ENCODE measurements around the gene CMC1. TPM values are rescaled to one million over a fixed set of nuclear protein-coding genes. Genes with fewer than 3 reads are reported as not detected.

Gene CMC1, protein sequence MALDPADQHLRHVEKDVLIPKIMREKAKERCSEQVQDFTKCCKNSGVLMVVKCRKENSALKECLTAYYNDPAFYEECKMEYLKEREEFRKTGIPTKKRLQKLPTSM
- 15.6 and 16.5 TPM in 2 replicates for total RNA-seq (2021)
- long read RNA-seq, full-length matches to known transcripts = 8 of 10 reads
- long read RNA-seq, partial matches to known transcripts = 1 of 10 reads
- long read RNA-seq, other reads (novel, unspliced or antisense) = 1 of 10 reads

DNA sequence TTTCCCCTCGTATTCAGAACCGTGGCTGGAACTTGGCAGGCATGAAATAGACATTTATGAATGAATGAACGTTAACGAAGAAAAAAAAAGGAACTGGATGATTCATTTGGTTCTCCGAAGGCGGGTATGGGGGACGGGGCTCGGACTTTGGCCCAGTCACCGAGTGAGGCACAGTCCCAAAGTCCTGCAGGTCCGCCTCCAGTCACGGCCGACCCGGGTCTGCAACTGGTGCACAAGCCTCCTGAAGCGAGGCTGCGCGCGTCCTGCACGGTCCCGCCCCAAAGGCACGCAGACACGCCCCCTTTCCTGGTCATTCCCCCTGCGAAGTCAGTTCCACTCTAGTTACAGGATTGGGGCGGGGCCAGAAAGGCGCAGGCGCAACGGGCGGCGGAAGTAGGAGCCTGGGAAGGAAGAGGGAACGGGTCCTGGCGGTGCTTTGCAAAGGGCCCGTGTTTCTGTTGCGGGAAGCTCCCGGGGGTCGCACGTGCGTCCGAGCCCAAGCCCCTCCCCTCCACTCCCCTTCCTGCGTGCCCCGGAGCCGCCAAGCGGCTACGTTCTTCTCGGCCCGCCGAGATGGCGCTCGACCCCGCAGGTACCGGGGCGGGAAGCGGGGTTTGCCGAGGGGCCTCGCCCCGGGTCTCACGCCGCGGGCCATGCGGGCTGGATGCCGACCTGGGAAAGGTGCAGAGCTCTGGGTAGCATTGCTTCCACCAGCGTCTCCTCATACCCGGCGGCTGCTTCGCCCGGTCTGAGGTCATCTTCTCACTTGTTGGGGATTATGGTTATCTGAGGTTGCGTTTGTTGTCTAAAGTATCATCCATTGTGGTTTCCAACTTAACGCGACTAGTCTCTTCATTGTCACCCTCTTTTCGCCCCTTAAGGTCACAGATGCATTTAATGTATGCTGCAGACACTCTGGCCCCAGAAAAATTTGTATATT is at the start of gene CMC1:
TSS of gene CMC1 (plus strand) at position 399 of the 940 bp plus-strand sequence. CDS start at position 574, 175 bp downstream.
- no peak within 1 kb of the TSS for H2BK15ac ChIP-seq (ENCODE audit: low read depth, low read length)
- no peak within 1 kb of the TSS for H4K8ac ChIP-seq (replicated peaks; ENCODE audit: insufficient read length, low read depth, low read length)
- H2AK5ac ChIP-seq (ENCODE audit: insufficient read length, low read length) = no peak within 1 kb of the TSS
- H3K23me2 ChIP-seq (ENCODE audit: insufficient read length, low read depth, low read length, poor library complexity, severe bottlenecking) = peaks cover 11% of the 10 kb centered on the region
- H2BK12ac ChIP-seq (ENCODE audit: insufficient read length, low read depth, low read length) = no peak within 1 kb of the TSS
- H3K4ac ChIP-seq (ENCODE audit: low read depth, low read length) = no peak within 1 kb of the TSS
- H3K4me3 Mint-ChIP-seq = peak within 1 kb of the TSS; percentile 78 to 87
- H2AFZ ChIP-seq (ENCODE audit: low read length) = peak within 1 kb of the TSS; percentile 51
- H4K5ac ChIP-seq (ENCODE audit: insufficient read length, low read depth, low read length) = peak within 1 kb of the TSS; percentile 20
- no peak within 1 kb of the TSS for H3T11ph ChIP-seq (ENCODE audit: low read length)
- no peak within 1 kb of the TSS for H4K91ac ChIP-seq (ENCODE audit: insufficient read length, low read depth, low read length)
- no CpG with 5 or more reads among the region's 68 CpGs for WGBS (ENCODE audit: extremely low coverage, insufficient read length, low lambda C conversion rate)
- no peaks in the 10 kb centered on the region for H3K9me3 ChIP-seq (ENCODE audit: control insufficient read depth, low read depth, low read length)
- no peak within 1 kb of the TSS for H3K27ac ChIP-seq (ENCODE audit: insufficient read length, low read depth, low read length)
- peak within 1 kb of the TSS; percentile 53 to 96 (median 80); a peak in 6 of 7 replicates for H3K27ac Mint-ChIP-seq
- H3K14ac ChIP-seq (ENCODE audit: insufficient read depth, low read length) = peak within 1 kb of the TSS; percentile 92
- H3K27me3 ChIP-seq (ENCODE audit: insufficient read depth, low read length) = no peaks in the 10 kb centered on the region
- H3K56ac ChIP-seq (ENCODE audit: insufficient read length, low read depth, low read length) = no peak within 1 kb of the TSS
- peak; percentile 98 for DNase-seq
- no peaks in the 10 kb centered on the region; a peak in 1 of 5 replicates for H3K9me3 Mint-ChIP-seq
- TF ChIP-seq, protein P1, sequence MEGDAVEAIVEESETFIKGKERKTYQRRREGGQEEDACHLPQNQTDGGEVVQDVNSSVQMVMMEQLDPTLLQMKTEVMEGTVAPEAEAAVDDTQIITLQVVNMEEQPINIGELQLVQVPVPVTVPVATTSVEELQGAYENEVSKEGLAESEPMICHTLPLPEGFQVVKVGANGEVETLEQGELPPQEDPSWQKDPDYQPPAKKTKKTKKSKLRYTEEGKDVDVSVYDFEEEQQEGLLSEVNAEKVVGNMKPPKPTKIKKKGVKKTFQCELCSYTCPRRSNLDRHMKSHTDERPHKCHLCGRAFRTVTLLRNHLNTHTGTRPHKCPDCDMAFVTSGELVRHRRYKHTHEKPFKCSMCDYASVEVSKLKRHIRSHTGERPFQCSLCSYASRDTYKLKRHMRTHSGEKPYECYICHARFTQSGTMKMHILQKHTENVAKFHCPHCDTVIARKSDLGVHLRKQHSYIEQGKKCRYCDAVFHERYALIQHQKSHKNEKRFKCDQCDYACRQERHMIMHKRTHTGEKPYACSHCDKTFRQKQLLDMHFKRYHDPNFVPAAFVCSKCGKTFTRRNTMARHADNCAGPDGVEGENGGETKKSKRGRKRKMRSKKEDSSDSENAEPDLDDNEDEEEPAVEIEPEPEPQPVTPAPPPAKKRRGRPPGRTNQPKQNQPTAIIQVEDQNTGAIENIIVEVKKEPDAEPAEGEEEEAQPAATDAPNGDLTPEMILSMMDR (conservative IDR thresholded peaks at IDR 0.05) = 0 out of 3 replicates have a peak, but pooled peaks have one; percentile 8
- H2BK120ac ChIP-seq (ENCODE audit: low read depth, low read length, poor library complexity, severe bottlenecking) = no peak within 1 kb of the TSS
- peaks cover 54 to 58% of the 10 kb centered on the region in 2 experiments for H3K4me1 Mint-ChIP-seq
- no peaks in the 10 kb centered on the region for H3K79me1 ChIP-seq (ENCODE audit: insufficient read depth, low read depth, low read length, poor library complexity, severe bottlenecking)
- H3K23ac ChIP-seq (ENCODE audit: insufficient read length, low read depth, low read length) = no peak within 1 kb of the TSS
- H2BK5ac ChIP-seq (ENCODE audit: insufficient read length, low read length) = peak within 1 kb of the TSS; percentile 5
- no peaks in the 10 kb centered on the region for H3K27me3 Mint-ChIP-seq (ENCODE audit: low read depth)
- H3K18ac ChIP-seq (ENCODE audit: insufficient read length, low read depth, low read length) = peak within 1 kb of the TSS; percentile 85
- no peaks in the 10 kb centered on the region for H4K20me1 ChIP-seq (ENCODE audit: control insufficient read depth, insufficient read depth, insufficient read length)
- peaks cover 0 to 4% (median 2%) of the 10 kb centered on the region in 3 experiments; a peak in 4 of 7 replicates for H3K36me3 Mint-ChIP-seq (ENCODE audit: insufficient read depth in 1 of 3, low read depth in 3 of 3)
- H3K4me2 ChIP-seq (ENCODE audit: insufficient read depth, insufficient read length, low read length) = peak within 1 kb of the TSS; percentile 72
- peaks cover 10% of the 10 kb centered on the region; the same call in 1 of the 2 replicates for H3K4me1 ChIP-seq (ENCODE audit: insufficient read depth, low read length)
- H2BK20ac ChIP-seq (ENCODE audit: low read depth, low read length, poor library complexity, severe bottlenecking) = no peak within 1 kb of the TSS
- H3K79me2 ChIP-seq (ENCODE audit: insufficient read depth, low read length) = peaks cover 9% of the 10 kb centered on the region; the same call in 1 of the 2 replicates
- peak within 1 kb of the TSS; percentile 91 for H3K9ac ChIP-seq (ENCODE audit: extremely low read depth, insufficient read length, low read length)

Data from H9 (cell line).